BE2C (cell line): ENCODE data around the gene MMP24OS.

ENCODE experiments used
- DNase-seq: peaks from one replicate; pipeline ENCODE4 v3.0.0-alpha.2; 2020
- H3K27me3 ChIP-seq: fragments of 250-450 bp; sonication (Bioruptor Pico); 2 replicates; pipeline ENCODE4 v1.5.1; 2020; ENCODE audit warnings: mild to moderate bottlenecking
- H3K36me3 ChIP-seq: fragments of 250-450 bp; sonication (Bioruptor Pico); 2 replicates; pipeline ENCODE4 v1.5.1; 2020; ENCODE audit warnings: mild to moderate bottlenecking
- H3K4me1 ChIP-seq: fragments of 250-450 bp; sonication (Bioruptor Pico); 2 replicates; pipeline ENCODE4 v1.5.1; 2020
- H3K4me3 ChIP-seq: 2 replicates; pipeline ENCODE4 v1.5.1; 2011; ENCODE audit warnings: low read depth, low read length
- H3K9me3 ChIP-seq: fragments of 250-450 bp; sonication (Bioruptor Pico); 2 replicates; pipeline ENCODE4 v1.5.1; 2020
- TF ChIP-seq, protein P1 (sequence below): IDR thresholded peaks from 2 replicates; pipeline ENCODE4 v1.5.1; 2012; ENCODE audit warnings: mild to moderate bottlenecking, low read depth, low read length

The MMP24OS gene

DNA sequence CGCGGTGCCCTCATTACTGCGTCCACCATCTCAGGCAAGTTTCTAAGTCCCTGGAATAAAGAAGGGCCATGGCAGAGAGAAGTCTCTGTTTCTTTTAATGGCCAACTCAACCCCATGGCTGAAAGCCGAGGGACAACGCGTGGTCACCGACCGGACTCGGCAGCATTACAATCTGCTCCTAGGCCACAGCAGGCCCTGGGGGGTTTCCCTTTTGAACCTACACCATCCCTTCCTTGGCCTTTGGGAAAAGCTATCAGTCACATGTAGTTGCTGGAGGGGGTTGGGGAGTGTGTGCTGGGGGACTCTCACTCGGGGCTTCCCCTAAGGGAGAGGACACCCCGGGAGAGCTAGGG lies 25.4 kb upstream of the MMP24OS start:
- no peak for DNase-seq
- Histone ChIP-seq H3K27me3 (no peaks in the 10 kb centered on the region), H3K36me3 (0 out of 2 replicates have a peak, but pooled peaks cover 4% of the 10 kb centered on the region), H3K9me3 (no peaks in the 10 kb centered on the region), H3K4me3 (no peak overlapping the region), H3K4me1 (no peaks in the 10 kb centered on the region)
- TF ChIP-seq, protein P1, sequence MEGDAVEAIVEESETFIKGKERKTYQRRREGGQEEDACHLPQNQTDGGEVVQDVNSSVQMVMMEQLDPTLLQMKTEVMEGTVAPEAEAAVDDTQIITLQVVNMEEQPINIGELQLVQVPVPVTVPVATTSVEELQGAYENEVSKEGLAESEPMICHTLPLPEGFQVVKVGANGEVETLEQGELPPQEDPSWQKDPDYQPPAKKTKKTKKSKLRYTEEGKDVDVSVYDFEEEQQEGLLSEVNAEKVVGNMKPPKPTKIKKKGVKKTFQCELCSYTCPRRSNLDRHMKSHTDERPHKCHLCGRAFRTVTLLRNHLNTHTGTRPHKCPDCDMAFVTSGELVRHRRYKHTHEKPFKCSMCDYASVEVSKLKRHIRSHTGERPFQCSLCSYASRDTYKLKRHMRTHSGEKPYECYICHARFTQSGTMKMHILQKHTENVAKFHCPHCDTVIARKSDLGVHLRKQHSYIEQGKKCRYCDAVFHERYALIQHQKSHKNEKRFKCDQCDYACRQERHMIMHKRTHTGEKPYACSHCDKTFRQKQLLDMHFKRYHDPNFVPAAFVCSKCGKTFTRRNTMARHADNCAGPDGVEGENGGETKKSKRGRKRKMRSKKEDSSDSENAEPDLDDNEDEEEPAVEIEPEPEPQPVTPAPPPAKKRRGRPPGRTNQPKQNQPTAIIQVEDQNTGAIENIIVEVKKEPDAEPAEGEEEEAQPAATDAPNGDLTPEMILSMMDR = no peak

DNA sequence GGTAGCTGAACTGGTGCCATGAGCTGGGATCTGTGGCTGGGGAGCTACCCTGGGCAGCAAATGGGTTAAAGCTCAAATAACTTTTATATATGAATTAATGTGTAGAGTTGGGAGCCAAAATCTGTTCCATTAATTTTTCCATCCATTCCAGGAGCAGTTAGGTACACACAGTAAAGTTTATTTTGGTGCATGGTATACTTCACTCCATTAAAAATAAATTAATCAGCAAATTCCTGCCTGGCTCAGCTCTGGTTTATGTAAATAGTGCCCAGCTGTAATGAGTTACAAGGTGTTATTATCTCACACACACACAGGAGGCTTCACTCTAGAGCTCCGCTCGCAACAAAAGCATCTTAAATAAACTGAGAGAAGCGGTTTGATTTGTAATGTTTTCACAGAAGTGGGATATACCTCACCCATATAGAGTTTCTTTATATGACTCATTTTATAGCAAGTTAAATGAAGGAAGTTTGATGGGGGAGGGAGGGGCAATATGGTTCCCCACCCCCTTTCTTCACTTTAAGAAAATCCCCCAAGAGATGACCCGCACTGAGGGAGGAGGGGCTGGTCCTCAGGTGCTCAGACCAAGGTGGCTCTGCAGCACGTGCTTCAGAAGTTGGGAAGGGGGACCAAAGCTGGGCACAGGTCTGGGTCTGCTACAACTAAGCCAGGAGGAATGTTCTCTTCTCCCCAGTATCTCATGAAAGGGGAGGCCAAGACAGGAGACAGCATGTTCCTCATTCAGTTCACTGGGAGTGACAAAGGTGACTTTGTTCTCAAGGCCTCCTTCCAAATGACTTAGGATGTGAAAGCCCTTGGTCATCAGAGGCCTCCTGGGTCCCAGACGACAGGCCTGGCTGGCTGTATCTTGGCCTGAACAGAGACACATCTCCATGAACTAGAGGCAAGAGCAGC lies 24.8 kb upstream of the MMP24OS start:
- DNase-seq = no peak

DNA sequence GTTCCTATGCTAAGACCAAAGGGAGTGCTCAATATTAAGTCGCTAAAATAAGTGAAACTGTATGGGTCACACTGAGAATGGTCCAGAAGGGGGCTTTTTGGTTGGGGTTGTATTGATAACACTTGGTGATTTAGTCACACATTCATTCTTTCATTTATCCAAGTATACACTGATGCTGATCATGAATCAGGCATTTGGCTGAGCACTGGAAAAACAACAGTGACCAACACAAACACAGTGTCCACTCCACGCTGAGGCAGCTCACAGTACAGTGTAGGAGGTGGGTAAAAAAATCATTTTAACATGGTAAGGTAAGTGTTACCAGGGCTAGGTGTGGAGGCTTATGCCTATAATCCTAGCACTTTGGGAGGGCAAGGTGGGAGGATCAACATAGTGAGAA lies 23.5 kb upstream of the MMP24OS start:
- Histone ChIP-seq H3K9me3 (no peaks in the 10 kb centered on the region), H3K4me1 (no peaks in the 10 kb centered on the region; the same call in 1 of the 2 replicates), H3K36me3 (0 out of 2 replicates have a peak, but pooled peaks cover 4% of the 10 kb centered on the region), H3K4me3 (no peak overlapping the region), H3K27me3 (no peaks in the 10 kb centered on the region)
- no peak for DNase-seq
- TF ChIP-seq, protein P1 = no peak

More for the DNA sequence above, 24.8 kb upstream of the MMP24OS start:
- Histone ChIP-seq H3K4me3 (no peak overlapping the region), H3K4me1 (no peaks in the 10 kb centered on the region), H3K36me3 (0 out of 2 replicates have a peak, but pooled peaks cover 4% of the 10 kb centered on the region), H3K9me3 (no peaks in the 10 kb centered on the region), H3K27me3 (no peaks in the 10 kb centered on the region)
- TF ChIP-seq, protein P1 = no peak

DNA sequence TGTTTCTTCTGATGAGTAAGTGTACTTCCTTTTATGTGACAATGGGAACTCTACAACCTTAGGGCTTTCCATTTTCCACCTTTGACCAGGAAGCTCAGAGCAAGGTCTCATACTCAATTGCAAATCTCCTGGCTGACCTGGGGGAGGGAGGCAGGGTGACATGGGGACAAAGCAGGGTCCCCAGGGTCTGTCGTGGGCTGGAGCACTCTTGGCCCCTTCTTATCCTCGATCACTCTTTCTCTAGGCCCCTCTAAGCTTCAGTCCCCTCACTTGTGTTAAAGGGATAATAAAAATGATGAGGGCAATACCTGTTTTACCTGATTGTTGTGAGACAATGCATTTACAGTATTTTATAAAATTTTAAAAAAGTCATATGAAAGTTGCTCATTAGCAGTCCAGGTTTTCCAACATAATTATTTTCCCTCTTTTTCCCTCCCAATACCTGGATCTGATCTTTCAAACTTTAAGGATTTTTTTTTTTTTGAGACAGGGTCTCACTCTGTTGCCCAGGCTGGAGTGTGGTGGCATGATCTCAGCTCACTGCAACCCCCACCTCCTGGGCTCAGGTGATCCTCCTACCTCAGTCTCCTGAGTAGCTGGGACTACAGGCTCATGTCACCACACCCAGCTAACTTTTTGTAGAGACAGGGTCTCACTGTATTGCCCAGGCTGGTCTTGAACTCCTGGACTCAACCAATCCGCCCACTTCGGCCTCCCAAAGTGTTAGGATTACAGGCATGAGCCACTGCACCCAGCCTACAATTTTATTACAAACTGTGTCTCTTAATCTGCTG lies 22.7 kb upstream of the MMP24OS start:
- H3K27me3 ChIP-seq = no peaks in the 10 kb centered on the region
- H3K4me1 ChIP-seq = peaks cover 4% of the 10 kb centered on the region; the same call in 1 of the 2 replicates
- TF ChIP-seq, protein P1 = no peak
- no peak overlapping the region for H3K4me3 ChIP-seq
- no peaks in the 10 kb centered on the region for H3K9me3 ChIP-seq
- 0 out of 2 replicates have a peak, but pooled peaks cover 4% of the 10 kb centered on the region for H3K36me3 ChIP-seq
- DNase-seq = no peak

DNA sequence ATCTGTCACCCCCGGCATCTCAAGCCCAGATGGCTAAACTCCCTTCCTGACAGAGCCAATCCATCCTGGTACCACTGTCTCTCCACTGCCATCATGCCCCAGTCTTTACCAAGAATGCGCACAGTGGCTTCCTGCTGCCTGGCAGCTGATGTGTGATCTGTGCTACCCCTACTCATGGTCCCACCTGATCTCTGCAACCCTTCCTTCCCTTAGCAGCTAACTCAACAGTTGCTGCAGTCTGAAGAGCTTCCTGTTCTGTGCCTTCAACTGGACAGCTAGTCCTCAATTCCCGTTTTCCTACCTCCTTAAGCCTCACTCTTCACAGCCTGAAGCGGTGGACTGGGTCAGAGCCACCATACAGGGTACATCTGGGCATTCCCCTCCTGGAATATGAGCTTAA lies 21.9 kb upstream of the MMP24OS start:
- H3K4me1 ChIP-seq = peaks cover 6% of the 10 kb centered on the region; the same call in 1 of the 2 replicates
- TF ChIP-seq, protein P1 = no peak
- no peaks in the 10 kb centered on the region for H3K27me3 ChIP-seq
- no peak overlapping the region for H3K4me3 ChIP-seq
- 0 out of 2 replicates have a peak, but pooled peaks cover 4% of the 10 kb centered on the region for H3K36me3 ChIP-seq
- no peaks in the 10 kb centered on the region for H3K9me3 ChIP-seq
- DNase-seq = no peak
